NOMO-1 treated with dmso at 0.1 percent for 144 hours (cell line): ENCODE data around the gene SIRT2.
"Not testable (repeated sequence)": the region's sequence is repeated elsewhere in the genome, so short reads cannot be mapped to it uniquely, and the experiment has no call there.

Experiments used
- DNase-seq: peaks from one replicate; lab custom pipeline; 2025; ENCODE audit not compliant: unreplicated experiment; lab: John Stamatoyannopoulos, UW

SIRT2 gene

GRCh38 chr19:38830039-38830733 lies 69.2 kb downstream of the SIRT2 start:
- no peak for DNase-seq

- not testable (repeated sequence) for DNase-seq
Observed at GRCh38 chr19:38829203-38829602, 70.2 kb downstream of the SIRT2 start.
